SHP77 (cell line): ENCODE data around the gene KIF16B.

Experiments used
- DNase-seq, 2 experiments: peaks; one replicate each; lab custom pipeline; 2025; lab: John Stamatoyannopoulos, UW

KIF16B gene

GRCh38 chr20:16400234-16400633 is 173.0 kb downstream of the KIF16B start:
- DNase-seq = no peak

GRCh38 chr20:16399801-16400200 is 173.4 kb downstream of the KIF16B start:
- no peak for DNase-seq

- no peak for DNase-seq
Observed at GRCh38 chr20:16397086-16397485, 176.2 kb downstream of the KIF16B start.

- DNase-seq = no peak
Observed at GRCh38 chr20:16395366-16395765, 177.9 kb downstream of the KIF16B start.

- no peak for DNase-seq
Observed at GRCh38 chr20:16394784-16395183, 178.5 kb downstream of the KIF16B start.

GRCh38 chr20:16393836-16394235 is 179.4 kb downstream of the KIF16B start:
- DNase-seq = no peak

GRCh38 chr20:16393297-16393696 is 180.0 kb downstream of the KIF16B start:
- DNase-seq = no peak

- DNase-seq = no peak
Observed at GRCh38 chr20:16392346-16392745, 180.9 kb downstream of the KIF16B start.

GRCh38 chr20:16390991-16391390 is 182.3 kb downstream of the KIF16B start:
- no peak for DNase-seq

- DNase-seq = no peak
Observed at GRCh38 chr20:16388731-16389130, 184.5 kb downstream of the KIF16B start.

- no peak for DNase-seq
Observed at GRCh38 chr20:16387666-16388065, 185.6 kb downstream of the KIF16B start.

- DNase-seq = no peak
Observed at GRCh38 chr20:16385891-16386290, 187.4 kb downstream of the KIF16B start.

- no peak for DNase-seq
Observed at GRCh38 chr20:16385462-16385861, 187.8 kb downstream of the KIF16B start.

GRCh38 chr20:16381444-16381843 is 191.8 kb downstream of the KIF16B start:
- DNase-seq = no peak

- no peak for DNase-seq
Observed at GRCh38 chr20:16378712-16379370, 194.4 kb downstream of the KIF16B start.

GRCh38 chr20:16378122-16378521 is 195.1 kb downstream of the KIF16B start:
- DNase-seq = no peak

- no peak for DNase-seq
Observed at GRCh38 chr20:16369441-16369840, 203.8 kb downstream of the KIF16B start.

GRCh38 chr20:16368645-16369292 is 204.5 kb downstream of the KIF16B start:
- DNase-seq = no peak

- DNase-seq = no peak
Observed at GRCh38 chr20:16367948-16368560, 205.2 kb downstream of the KIF16B start.

GRCh38 chr20:16366529-16366928 is 206.7 kb downstream of the KIF16B start:
- DNase-seq = no peak

- no peak for DNase-seq
Observed at GRCh38 chr20:16364320-16364687, 208.9 kb downstream of the KIF16B start.

- DNase-seq = no peak
Observed at GRCh38 chr20:16363506-16364319, 209.5 kb downstream of the KIF16B start.

GRCh38 chr20:16362642-16363041 is 210.6 kb downstream of the KIF16B start:
- DNase-seq = no peak
